HepG2 (cell line): Measurements from ENCODE around the gene TPM2. TPM values are rescaled to one million over a fixed set of nuclear protein-coding genes. Genes with fewer than 3 reads are reported as not detected.

Source experiments
- EP300 ChIP-seq, 3 experiments: sonication (generic) in 1 of 3; formaldehyde crosslinking in 1 of 3; IDR thresholded peaks; 2 replicates each; pipeline versions ENCODE4 v1.5.1 to v1.6.1; 2011 to 2020; ENCODE audit warnings: low read depth in 2 of 3, low read length in 2 of 3, borderline replicate concordance in 1 of 3, improper control_type of control experiment in 1 of 3, mild to moderate bottlenecking in 1 of 3, missing genetic modification reagents in 1 of 3, moderate library complexity in 1 of 3
- FOXP4 ChIP-seq: sonication (generic); formaldehyde crosslinking; IDR thresholded peaks from 2 replicates; pipeline ENCODE4 v1.4.0; 2020; ENCODE audit warnings: missing genetic modification reagents
- FUBP1 ChIP-seq: sonication (generic); formaldehyde crosslinking; IDR thresholded peaks from 2 replicates; pipeline ENCODE4 v1.5.1; 2020; ENCODE audit warnings: missing genetic modification reagents, mild to moderate bottlenecking, borderline replicate concordance
- GTF3A ChIP-seq: sonication (generic); formaldehyde crosslinking; conservative IDR thresholded peaks from 2 replicates; pipeline ENCODE4 v1.4.0; 2020; ENCODE audit warnings: mild to moderate bottlenecking, missing genetic modification reagents
- IRX3 ChIP-seq: sonication (generic); formaldehyde crosslinking; IDR thresholded peaks from 2 replicates; pipeline ENCODE4 v1.8.1; 2023; ENCODE audit warnings: mild to moderate bottlenecking, low read depth, missing genetic modification reagents, borderline replicate concordance
- PAXIP1 ChIP-seq: sonication (generic); formaldehyde crosslinking; conservative IDR thresholded peaks from 2 replicates; pipeline ENCODE4 v1.4.0; 2020; ENCODE audit warnings: mild to moderate bottlenecking, missing genetic modification reagents, moderate library complexity
- POLR2A ChIP-seq, 2 experiments: IDR thresholded peaks; 2 replicates each; pipeline ENCODE4 v1.6.1; 2011; ENCODE audit warnings: low read depth in 2 of 2, low read length in 2 of 2, mild to moderate bottlenecking in 1 of 2, moderate library complexity in 1 of 2; ENCODE audit not compliant: insufficient read depth in 1 of 2
- PRPF4 ChIP-seq: fragments of 200-400 bp; formaldehyde crosslinking; IDR thresholded peaks from 2 replicates; pipeline ENCODE4 v1.6.1; 2016; ENCODE audit warnings: low read length, low read depth; ENCODE audit not compliant: poor library complexity, severe bottlenecking
- SRF ChIP-seq: IDR thresholded peaks from 2 replicates; pipeline ENCODE4 v1.6.1; 2011; ENCODE audit warnings: mild to moderate bottlenecking, low read depth, low read length, moderate library complexity
- ZNF513 ChIP-seq: sonication (generic); formaldehyde crosslinking; conservative IDR thresholded peaks from 2 replicates; pipeline ENCODE4 v1.5.0; 2020; ENCODE audit warnings: missing genetic modification reagents
- ZNF724P ChIP-seq: sonication (generic); formaldehyde crosslinking; IDR thresholded peaks from 2 replicates; pipeline ENCODE4 v1.8.0; 2022; ENCODE audit warnings: missing genetic modification reagents, borderline replicate concordance
- ZNF839 ChIP-seq: sonication (generic); formaldehyde crosslinking; IDR thresholded peaks from 2 replicates; pipeline ENCODE4 v1.4.0; 2020; ENCODE audit warnings: missing genetic modification reagents, mild to moderate bottlenecking, borderline replicate concordance
- ZNF878 ChIP-seq: sonication (generic); formaldehyde crosslinking; IDR thresholded peaks from 2 replicates; pipeline ENCODE4 v1.8.1; 2023; ENCODE audit warnings: mild to moderate bottlenecking, missing genetic modification reagents, moderate library complexity
- ZSCAN5A ChIP-seq: sonication (generic); formaldehyde crosslinking; IDR thresholded peaks from 2 replicates; pipeline ENCODE4 v1.8.0; 2022; ENCODE audit warnings: mild to moderate bottlenecking, missing genetic modification reagents, borderline replicate concordance
- polyA plus RNA-seq, 8 experiments: library from polyadenylated mRNA; depleted of rRNA in 3 of 8; stranded (reverse) in 7 of 8; unstranded in 1 of 8; fragments of >200 nt; fragmentation: Illumina TruSeq in 4 of 8; extraction: Trizol in 4 of 8; gene quantifications; 2 replicates each; pipeline versions ENCODE4 v1.2.1 to v1.2.3, GENCODE V29; 2011 to 2016; ENCODE audit warnings: low read depth in 4 of 8, missing spikeins in 1 of 8, mixed read lengths in 1 of 8; ENCODE audit not compliant: insufficient read depth in 1 of 8
- total RNA-seq, 5 experiments: library from RNA; depleted of rRNA; stranded (reverse); fragments of >200 nt; fragmentation: Illumina TruSeq; extraction: Trizol; gene quantifications; 2 replicates each; pipeline ENCODE4 v1.2.3, GENCODE V29; 2016; ENCODE audit warnings: low read depth in 1 of 5

TPM2 gene
- total and polyA plus RNA-seq, 2 of the 13 experiments (the other 11 are each of a cell fraction or from before 2014, with no cell fraction given): 3.1 to 10.7 TPM

GRCh38 chr9:35690614-35691333 lies 1.0 kb upstream of the TPM2 start (continued):
- TF ChIP-seq PAXIP1 (CRISPR knock-in tag) (no peak), GTF3A (no peak), POLR2A (IDR thresholded peaks at IDR 0.05; ENCODE audit: insufficient read depth in 1 of 2, low read depth in 2 of 2, low read length in 2 of 2) (peak in 1 of 2 experiments; percentile 42; a peak in 1 of 4 replicates), PRPF4 (no peak), IRX3 (CRISPR knock-in tag) (no peak), ZNF724P (CRISPR knock-in tag) (no peak), ZNF513 (CRISPR knock-in tag) (no peak), ZNF839 (no peak), SRF (peak; percentile 86), FOXP4 (no peak), EP300 (IDR thresholded peaks at IDR 0.05; ENCODE audit: low read depth in 2 of 2, low read length in 2 of 2) (no peak), EP300 (CRISPR knock-in tag; IDR thresholded peaks at IDR 0.05; ENCODE audit: borderline replicate concordance) (no peak), FUBP1 (CRISPR knock-in tag) (no peak), ZNF878 (CRISPR knock-in tag) (no peak), ZSCAN5A (CRISPR knock-in tag) (no peak)
